Spleen (tissue), 11 donors: Measurements from ENCODE around the gene CENPP. TPM values are rescaled to one million over a fixed set of nuclear protein-coding genes. Genes with fewer than 3 reads are reported as not detected.

Experiments
- DNase-seq: peaks from one replicate; pipeline ENCODE4 v3.0.0-alpha.2; 2020
- H3K27ac ChIP-seq, 8 donors: fragments of 200-600 bp; sonication (generic) in 7 of 8; 1 replicate in 4 of 8; 2 replicates in 4 of 8; pipeline versions ENCODE4 v1.5.0 to v1.8.0; 2016 to 2021; ENCODE audit warnings: inconsistent platforms in 4 of 8, mild to moderate bottlenecking in 4 of 8, moderate library complexity in 1 of 8
- H3K27me3 ChIP-seq, 7 donors: fragments of 200-600 bp; sonication (generic) in 6 of 7; replicated peaks in 1 of 7; 1 replicate in 4 of 7; 2 replicates in 3 of 7; pipeline versions ENCODE4 v1.5.0 to v1.8.0; 2016 to 2021; ENCODE audit warnings: inconsistent platforms in 3 of 7, mild to moderate bottlenecking in 1 of 7
- H3K36me3 ChIP-seq, 6 donors: fragments of 200-600 bp; sonication (generic) in 5 of 6; 1 replicate in 4 of 6; 2 replicates in 2 of 6; pipeline versions ENCODE4 v1.5.0 to v1.8.0; 2016 to 2021; ENCODE audit warnings: inconsistent platforms in 2 of 6
- H3K4me1 ChIP-seq, 6 donors: fragments of 200-600 bp; sonication (generic) in 5 of 6; 1 replicate in 3 of 6; 2 replicates in 3 of 6; pipeline versions ENCODE4 v1.5.0 to v1.8.0; 2016 to 2021; ENCODE audit warnings: inconsistent platforms in 3 of 6
- H3K4me3 ChIP-seq, 8 donors: fragments of 200-600 bp; sonication (generic) in 7 of 8; 1 replicate in 4 of 8; 2 replicates in 4 of 8; pipeline versions ENCODE4 v1.5.0 to v1.8.0; 2016 to 2021; ENCODE audit warnings: inconsistent platforms in 4 of 8, mild to moderate bottlenecking in 4 of 8, moderate library complexity in 2 of 8
- H3K9me3 ChIP-seq, 8 donors: fragments of 200-600 bp; sonication (generic) in 7 of 8; 1 replicate in 4 of 8; 2 replicates in 4 of 8; pipeline versions ENCODE4 v1.5.0 to v1.8.0; 2016 to 2021; ENCODE audit warnings: inconsistent platforms in 4 of 8
- CTCF ChIP-seq, 11 experiments: fragments of 200-600 bp in 7 of 11; fragments of 450-650 bp in 4 of 11; sonication (generic) in 4 of 11; IDR thresholded peaks in 8 of 11; conservative IDR thresholded peaks in 3 of 11; 1 replicate in 7 of 11; 2 replicates in 4 of 11; pipeline versions ENCODE4 v1.4.0 to v1.8.0; 2016 to 2021; ENCODE audit warnings: antibody characterized with exemption in 11 of 11, inconsistent platforms in 4 of 11, mild to moderate bottlenecking in 1 of 11
- POLR2A ChIP-seq, 3 donors: fragments of 450-650 bp; IDR thresholded peaks; one replicate each; pipeline ENCODE4 v1.5.1; 2017; ENCODE audit warnings: antibody characterized with exemption in 3 of 3, mild to moderate bottlenecking in 1 of 3
- POLR2AphosphoS5 ChIP-seq, 3 donors: sonication (generic); formaldehyde crosslinking; IDR thresholded peaks; one replicate each; pipeline ENCODE4 v1.5.1; 2017; ENCODE audit warnings: antibody characterized with exemption in 3 of 3
- WGBS, 5 donors: extraction: QIAGEN DNeasy Blood & Tissue Kit in 3 of 5; methylation state at CpG; one replicate each; pipeline versions ENCODE4 v1.1.5 to v1.1.7; 2013 to 2018; 5-methylcytosine and 5-hydroxymethylcytosine counted together
- intact Hi-C: fragments of 100-400 bp; cut with DNase I; formaldehyde crosslinking; loops from one replicate; pipeline ENCODE4 v1.15.0; 2023; ENCODE audit warnings: low total_unique reads
- polyA plus RNA-seq, 3 donors: library from polyadenylated mRNA; stranded (reverse); fragments of 200-250 nt; gene quantifications; one replicate each; pipeline ENCODE4 v1.2.1, GENCODE V29; 2013
- total RNA-seq, 7 donors: library from RNA; depleted of rRNA in 3 of 7; stranded (reverse); fragments of >200 nt in 3 of 7; fragmentation: NEBNext Ultra II Directional in 4 of 7; extraction: Animal tissue kit (Norgen Biotek cat#: 25700) in 4 of 7; gene quantifications; one replicate each; pipeline versions ENCODE4 v1.1.0 to v1.2.1, GENCODE V29; 2016 to 2021
- donor health status: healthy with polysubstance abuse.
- donor health status: DM: no; HTN: no; CAD: no; lungs with moderate emphysema.
- donor health status: DM: no; HTN: no; CAD: no.
- donor health status: Bipolar disorder and iron deficiency.
- donor health status: healthy.
- donor health status: DM: no; HTN: no; CAD: no.
- donor health status: DM: yes; HTN: yes; CAD: no.

Gene CENPP
- total and polyA plus RNA-seq, 10 donors: 1.7 to 15.8 (median 6.2) TPM

- Histone ChIP-seq H3K4me1 (peaks cover 0 to 4% (median 0%) of the 10 kb centered on the region in 6 donors), H3K27me3 (no peaks in the 10 kb centered on the region), H3K27ac (no peak overlapping the region), H3K36me3 (peaks cover 0 to 4% (median 0%) of the 10 kb centered on the region in 6 donors), H3K9me3 (peaks cover 0 to 28% (median 22%) of the 10 kb centered on the region in 8 donors), H3K4me3 (no peak overlapping the region)
- TF ChIP-seq POLR2AphosphoS5 (IDR thresholded peaks at IDR 0.05): no peak
- no peak for TF ChIP-seq POLR2A (IDR thresholded peaks at IDR 0.05)
- TF ChIP-seq CTCF (IDR thresholded peaks at IDR 0.05 in 8 of 11, conservative IDR thresholded peaks at IDR 0.05 in 3 of 11): no peak
- 84 to 97% (median 97%) methylated on average over 5 of the region's 5 CpGs for WGBS, 5 donors
- no peak for DNase-seq
- intact Hi-C loops: no loop called here
These were observed 279.5 kb downstream of the CENPP start for GRCh38 chr9:92605224-92605623.

GRCh38 chr9:92607088-92607487 lies 281.3 kb downstream of the CENPP start:
- Histone ChIP-seq H3K27me3 (no peaks in the 10 kb centered on the region), H3K4me3 (no peak overlapping the region), H3K27ac (no peak overlapping the region), H3K36me3 (peaks cover 0 to 23% (median 8%) of the 10 kb centered on the region in 6 donors), H3K4me1 (peaks cover 0 to 4% (median 0%) of the 10 kb centered on the region in 6 donors), H3K9me3 (peaks cover 0 to 28% (median 22%) of the 10 kb centered on the region in 8 donors)
- TF ChIP-seq POLR2AphosphoS5 (IDR thresholded peaks at IDR 0.05) (no peak), POLR2A (IDR thresholded peaks at IDR 0.05) (no peak), CTCF (IDR thresholded peaks at IDR 0.05 in 8 of 11, conservative IDR thresholded peaks at IDR 0.05 in 3 of 11) (no peak)
- DNase-seq: no peak
- 45 to 62% (median 55%) methylated on average over 2 of the region's 2 CpGs for WGBS, 5 donors
- intact Hi-C loops: no loop called here

- DNase-seq: no peak
- Histone ChIP-seq H3K4me3 (no peak overlapping the region), H3K4me1 (peaks cover 0 to 4% (median 0%) of the 10 kb centered on the region in 6 donors), H3K27me3 (no peaks in the 10 kb centered on the region), H3K27ac (peak overlapping the region in 1 of 8 donors; percentile 8), H3K9me3 (peaks cover 0 to 28% (median 22%) of the 10 kb centered on the region in 8 donors), H3K36me3 (peaks cover 0 to 29% (median 14%) of the 10 kb centered on the region in 6 donors)
- TF ChIP-seq POLR2AphosphoS5 (IDR thresholded peaks at IDR 0.05): peak in 2 of 3 donors; percentile 52 to 56
- no peak for TF ChIP-seq CTCF (IDR thresholded peaks at IDR 0.05 in 8 of 11, conservative IDR thresholded peaks at IDR 0.05 in 3 of 11)
- 56 to 71% (median 58%) methylated on average over 4 of the region's 4 CpGs for whole genome bisulfite sequencing, 5 donors
- intact Hi-C loops: no loop called here
These were observed 282.0 kb downstream of the CENPP start for GRCh38 chr9:92607773-92608172.

- intact Hi-C loops: no loop called here
- Histone ChIP-seq H3K36me3 (peaks cover 0 to 36% (median 20%) of the 10 kb centered on the region in 6 donors), H3K27ac (peak overlapping the region in 1 of 8 donors; percentile 8), H3K4me3 (no peak overlapping the region), H3K9me3 (peaks cover 0 to 27% (median 21%) of the 10 kb centered on the region in 8 donors), H3K27me3 (no peaks in the 10 kb centered on the region), H3K4me1 (peaks cover 0 to 4% (median 0%) of the 10 kb centered on the region in 6 donors)
- 68 to 88% (median 82%) methylated on average over 10 of the region's 10 CpGs for WGBS, 5 donors
- TF ChIP-seq POLR2AphosphoS5 (IDR thresholded peaks at IDR 0.05) (no peak), CTCF (IDR thresholded peaks at IDR 0.05 in 8 of 11, conservative IDR thresholded peaks at IDR 0.05 in 3 of 11) (no peak), POLR2A (IDR thresholded peaks at IDR 0.05) (no peak)
- no peak for DNase-seq
These were observed 282.6 kb downstream of the CENPP start for GRCh38 chr9:92608241-92608908.
